HuH-7 (cell line): ENCODE data around the gene KLF7.

ENCODE experiments used
- DNase-seq: peaks from one replicate; pipeline ENCODE4 v3.0.0; 2011; ENCODE audit warnings: low spot score

Gene KLF7

GRCh38 chr2:207123776-207124391 lies 41.9 kb downstream of the KLF7 start:
- no peak for DNase-seq

GRCh38 chr2:207123335-207123744 lies 42.4 kb downstream of the KLF7 start:
- no peak for DNase-seq

- DNase-seq: no peak
These were observed 43.0 kb downstream of the KLF7 start for GRCh38 chr2:207122651-207123334.

GRCh38 chr2:207121784-207122183 lies 44.0 kb downstream of the KLF7 start:
- no peak for DNase-seq

- DNase-seq: no peak
These were observed 46.7 kb downstream of the KLF7 start for GRCh38 chr2:207119048-207119447.

- DNase-seq: no peak
These were observed 48.1 kb downstream of the KLF7 start for GRCh38 chr2:207117668-207118067.

- no peak for DNase-seq
These were observed 49.9 kb downstream of the KLF7 start for GRCh38 chr2:207115715-207116364.

- no peak for DNase-seq
These were observed 52.3 kb downstream of the KLF7 start for GRCh38 chr2:207113414-207113813.

- no peak for DNase-seq
These were observed 53.0 kb downstream of the KLF7 start for GRCh38 chr2:207112785-207113184.

GRCh38 chr2:207112383-207112782 lies 53.4 kb downstream of the KLF7 start:
- DNase-seq: no peak

GRCh38 chr2:207111757-207112156 lies 54.0 kb downstream of the KLF7 start:
- DNase-seq: no peak

GRCh38 chr2:207110715-207111114 lies 55.0 kb downstream of the KLF7 start:
- DNase-seq: no peak

GRCh38 chr2:207110310-207110709 lies 55.4 kb downstream of the KLF7 start:
- no peak for DNase-seq

GRCh38 chr2:207109768-207110167 lies 56.0 kb downstream of the KLF7 start:
- no peak for DNase-seq

GRCh38 chr2:207108440-207108839 lies 57.3 kb downstream of the KLF7 start:
- DNase-seq: no peak

- no peak for DNase-seq
These were observed 58.2 kb downstream of the KLF7 start for GRCh38 chr2:207107551-207107950.

- DNase-seq: no peak
These were observed 58.6 kb downstream of the KLF7 start for GRCh38 chr2:207107131-207107530.

- DNase-seq: no peak
These were observed 62.6 kb downstream of the KLF7 start for GRCh38 chr2:207103132-207103531.

- no peak for DNase-seq
These were observed 63.8 kb downstream of the KLF7 start for GRCh38 chr2:207101984-207102383.

GRCh38 chr2:207097278-207097677 lies 68.5 kb downstream of the KLF7 start:
- DNase-seq: no peak

- DNase-seq: no peak
These were observed 69.8 kb downstream of the KLF7 start for GRCh38 chr2:207095963-207096362.

GRCh38 chr2:207093234-207093633 lies 72.5 kb downstream of the KLF7 start:
- DNase-seq: no peak

- DNase-seq: no peak
These were observed 72.9 kb downstream of the KLF7 start for GRCh38 chr2:207092818-207093217.

GRCh38 chr2:207091928-207092327 lies 73.8 kb downstream of the KLF7 start:
- no peak for DNase-seq
